ENCODE results near the gene HPS1.

Gene HPS1

GRCh38 chr10:98410759-98411158, 36.0 kb downstream of the HPS1 start:
- DNase-seq: no peak

GRCh38 chr10:98410135-98410743, 36.5 kb downstream of the HPS1 start:
- no peak for DNase-seq

DNA sequence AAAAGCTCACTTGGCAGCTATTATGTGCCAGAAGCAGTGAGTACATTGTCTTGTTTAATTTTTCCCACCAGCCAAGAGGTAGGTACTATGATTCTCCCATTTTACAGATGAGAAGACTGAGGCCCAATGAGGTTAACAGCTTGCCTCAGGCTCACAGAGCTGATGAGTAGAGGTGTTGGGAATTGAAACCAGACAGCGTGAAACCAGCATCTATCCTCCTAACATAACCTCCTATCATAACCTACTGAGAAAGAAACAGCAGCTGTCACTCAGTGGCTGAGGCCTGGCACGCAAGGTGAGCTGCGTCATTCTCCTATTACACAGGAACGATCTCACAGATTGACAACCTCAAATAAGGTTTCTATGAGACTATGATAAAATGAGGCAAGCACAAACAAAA, 37.9 kb downstream of the HPS1 start:
- DNase-seq: no peak

DNA sequence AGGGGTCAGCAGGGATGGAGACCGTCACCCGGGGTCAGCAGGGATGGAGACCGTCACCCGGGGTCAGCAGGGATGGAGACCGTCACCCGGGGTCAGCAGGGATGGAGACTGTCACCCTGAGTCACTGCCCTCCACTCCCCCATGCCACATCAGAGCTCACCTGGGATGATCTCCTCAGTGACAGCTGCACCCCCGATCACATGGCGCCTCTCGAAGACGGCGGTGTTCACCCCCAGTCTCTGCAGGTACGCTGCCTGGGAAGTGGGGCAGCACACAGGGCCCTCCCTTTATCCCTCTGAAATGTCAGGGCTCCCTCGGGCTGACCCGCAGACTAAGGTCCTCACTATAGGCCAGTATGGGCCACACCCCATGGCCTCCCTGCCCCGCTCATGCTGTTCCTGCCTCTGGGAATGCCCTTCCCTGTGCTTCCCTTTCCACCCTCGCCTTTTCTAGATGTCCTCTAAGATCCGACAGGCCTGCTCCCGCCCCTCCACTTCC, 38.9 kb downstream of the HPS1 start:
- DNase-seq: no peak

GRCh38 chr10:98407017-98407743, 39.6 kb downstream of the HPS1 start:
- no peak for DNase-seq

GRCh38 chr10:98405422-98405821, 41.3 kb downstream of the HPS1 start:
- no peak for DNase-seq

GRCh38 chr10:98404571-98405359, 42.0 kb downstream of the HPS1 start:
- no peak for DNase-seq

DNA sequence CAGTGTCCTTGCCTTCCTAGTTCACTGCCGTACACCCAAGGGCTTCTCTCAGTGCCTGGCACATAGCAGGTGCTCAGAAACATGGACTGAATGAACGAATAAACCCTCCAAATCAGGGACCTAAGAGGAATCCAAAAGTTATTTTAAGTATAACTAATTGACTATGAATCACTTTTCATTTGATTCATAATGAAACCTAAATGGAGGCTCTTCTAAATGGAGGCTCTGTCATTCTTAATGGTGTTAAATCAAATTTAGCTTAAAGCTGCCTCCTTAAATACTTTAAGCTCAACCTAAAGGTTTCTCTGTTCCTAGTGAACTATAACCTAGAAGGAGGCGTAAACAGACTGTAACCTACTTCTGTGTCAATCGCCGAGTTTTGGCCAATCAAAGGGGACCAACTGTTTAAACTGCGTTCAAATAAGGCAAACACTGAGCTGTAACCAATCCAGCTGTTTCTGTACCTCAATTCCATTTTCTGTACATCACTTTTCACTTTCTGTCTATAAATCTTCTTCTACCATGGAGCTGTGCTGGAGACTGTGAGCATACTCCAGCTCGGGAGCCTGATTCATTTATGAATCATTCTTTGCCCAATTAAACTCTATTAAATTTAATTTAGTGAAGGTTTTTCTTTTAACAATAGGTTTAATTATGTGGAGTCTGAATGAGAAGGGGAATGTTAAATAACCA, 42.8 kb downstream of the HPS1 start:
- no peak for DNase-seq

DNA sequence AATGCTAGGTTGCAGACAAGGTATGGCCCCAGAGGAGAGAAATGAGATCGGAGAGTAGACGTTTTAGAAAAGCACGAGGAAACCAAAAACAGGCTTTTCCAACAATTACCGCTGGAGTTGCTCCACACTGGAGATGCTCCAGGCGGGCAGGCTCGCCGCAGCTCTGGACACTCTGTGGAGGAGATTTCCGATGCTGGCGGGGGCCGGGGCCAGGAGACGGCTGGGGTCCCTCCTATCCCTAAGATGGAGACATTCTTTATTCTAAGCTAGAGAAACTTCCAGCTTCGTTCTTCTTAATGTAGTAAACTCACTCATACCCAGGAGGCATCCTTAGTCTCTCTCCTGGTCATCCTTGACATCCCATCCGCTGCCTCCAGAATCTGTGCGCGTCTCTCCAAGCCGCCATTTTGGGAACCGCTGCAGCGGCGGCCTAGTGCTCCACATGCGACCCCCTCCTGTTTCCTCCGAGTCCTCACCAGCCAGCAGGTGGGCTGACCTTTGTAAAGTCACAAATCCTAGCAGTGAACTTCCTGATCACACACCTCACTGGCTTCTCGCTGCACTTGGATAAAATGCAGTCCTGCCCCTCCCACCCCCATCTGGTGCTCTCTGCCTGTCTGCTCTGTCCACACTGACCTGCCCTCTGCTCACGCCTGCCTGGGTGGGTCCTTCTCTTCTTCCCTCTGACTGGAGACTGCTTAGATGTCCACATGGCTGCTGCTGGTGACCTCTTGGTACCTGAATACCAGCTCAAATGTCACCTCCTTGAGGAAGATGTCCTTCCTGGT, 43.6 kb downstream of the HPS1 start:
- DNase-seq: no peak

DNA sequence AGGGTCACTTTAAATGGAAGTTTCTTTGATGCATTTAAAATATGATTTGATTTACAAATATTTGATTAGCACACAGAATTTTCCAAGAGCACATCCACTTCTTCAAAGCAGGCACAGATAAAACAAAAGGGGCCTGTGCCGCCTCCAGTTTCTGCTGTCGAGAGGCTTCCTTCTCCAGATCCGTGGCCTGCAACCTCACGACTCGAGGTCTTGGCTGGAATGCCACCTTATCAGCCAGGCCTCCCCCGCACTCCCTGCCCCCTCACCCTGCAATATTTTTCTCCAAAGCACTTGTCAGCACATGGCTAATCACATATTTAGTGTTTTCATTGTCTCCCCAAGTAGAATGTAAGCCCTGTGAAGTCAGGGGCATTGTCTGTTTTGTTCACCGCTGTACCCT, 44.3 kb downstream of the HPS1 start:
- DNase-seq: no peak

DNA sequence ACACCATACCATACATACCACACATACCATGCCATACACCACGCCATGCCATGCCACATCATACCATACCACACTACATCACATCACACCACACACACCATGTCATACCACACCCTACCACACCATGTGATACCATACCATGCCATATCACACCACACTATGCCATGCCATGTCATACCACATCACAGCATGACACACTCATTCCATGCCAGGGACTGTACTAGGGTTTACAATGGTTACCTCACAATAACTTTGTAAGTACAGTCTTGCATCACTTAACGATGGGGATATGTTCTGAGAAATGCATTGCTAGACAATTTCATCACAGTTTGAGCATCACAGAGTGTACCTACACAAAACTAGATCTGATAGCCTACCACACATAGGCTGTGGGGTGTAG, 46.3 kb downstream of the HPS1 start:
- no peak for DNase-seq

DNA sequence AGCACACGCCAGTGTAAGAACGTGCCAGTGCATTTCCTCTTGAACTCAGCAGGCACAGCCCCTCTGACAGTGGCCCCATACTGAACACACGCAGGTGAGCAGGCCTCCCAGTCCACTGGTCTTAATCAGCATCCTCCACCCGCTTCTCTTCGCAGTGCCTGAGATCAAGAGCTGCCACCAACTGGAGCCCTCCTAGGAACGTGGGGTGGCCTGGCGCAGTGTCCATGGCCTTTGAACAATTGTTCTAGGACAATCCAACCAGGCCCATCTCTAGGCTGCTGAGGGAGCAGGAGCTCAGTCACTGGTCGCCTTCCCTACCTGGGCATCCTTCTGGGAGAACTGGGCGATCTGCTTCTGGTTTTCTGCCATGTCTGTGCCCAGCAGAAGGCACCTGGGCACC, 47.0 kb downstream of the HPS1 start:
- no peak for DNase-seq

- DNase-seq: no peak
Observed at GRCh38 chr10:98397089-98397600, 49.6 kb downstream of the HPS1 start.

DNA sequence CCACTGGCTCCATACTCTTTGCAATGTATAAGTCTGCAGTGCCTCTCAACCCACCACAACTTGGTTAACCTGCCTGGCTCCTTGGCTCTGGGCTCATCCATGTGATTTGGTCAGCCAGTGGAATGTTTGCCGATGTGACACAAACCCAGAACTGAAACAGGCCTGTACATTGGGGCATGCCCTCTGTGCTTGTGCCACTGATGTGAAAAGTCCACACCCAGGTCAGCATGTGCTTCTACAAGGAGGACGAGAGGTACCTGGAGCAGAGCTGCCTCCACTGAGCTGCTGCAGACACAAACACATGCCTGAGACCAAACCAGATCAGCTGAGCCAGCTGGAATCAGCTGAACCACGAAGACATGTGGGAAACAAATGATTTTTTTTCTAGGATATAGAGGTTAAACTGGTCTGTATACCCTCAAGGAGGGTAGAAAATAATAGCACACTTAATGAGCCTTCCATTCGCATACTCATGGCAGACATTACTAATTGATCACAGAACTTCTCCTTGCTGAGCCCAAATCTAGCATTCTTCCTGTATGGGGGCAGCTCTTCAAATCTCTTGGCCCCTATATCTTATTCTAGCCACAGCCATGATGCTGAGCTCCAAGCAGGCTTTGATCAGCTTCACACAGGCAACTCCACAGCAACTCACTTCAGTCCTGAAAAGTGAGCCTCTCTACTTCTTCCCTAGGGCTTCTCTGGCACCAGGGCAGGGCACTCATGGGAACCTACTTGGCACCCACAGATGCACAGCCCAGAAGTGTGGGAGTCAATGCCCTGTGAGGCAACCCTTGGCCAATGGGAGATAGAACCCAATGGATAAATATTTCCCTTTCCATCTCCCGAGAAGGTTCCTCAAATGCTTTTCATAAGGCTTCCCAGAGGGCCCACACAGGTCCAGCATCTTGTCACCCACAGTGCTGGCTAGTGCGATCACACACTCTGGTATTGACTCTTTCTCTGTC, 50.4 kb downstream of the HPS1 start:
- DNase-seq: no peak

- no peak for DNase-seq
Observed at GRCh38 chr10:98394851-98395440, 51.8 kb downstream of the HPS1 start.

DNA sequence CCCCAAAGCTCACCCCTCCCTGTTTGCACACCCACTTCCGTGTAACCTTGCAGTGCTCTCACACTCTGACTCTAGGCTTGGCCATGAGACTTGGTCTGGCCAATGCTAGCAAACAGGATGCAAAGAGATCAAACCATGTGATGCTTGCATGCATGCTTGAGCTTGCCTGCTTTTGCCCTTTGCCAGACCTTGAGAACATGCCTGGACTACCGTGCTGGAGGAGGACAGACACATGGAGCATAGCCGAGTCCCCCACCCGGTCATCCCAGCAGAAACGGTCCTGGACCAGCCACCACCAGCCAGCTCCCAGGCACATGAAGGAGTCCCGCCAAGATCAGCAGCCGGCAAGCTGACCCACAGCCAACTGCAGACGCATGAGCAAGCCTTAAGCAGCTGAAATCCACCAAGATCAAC, 55.1 kb downstream of the HPS1 start:
- DNase-seq: no peak

GRCh38 chr10:98391065-98391464, 55.7 kb downstream of the HPS1 start:
- DNase-seq: no peak

DNA sequence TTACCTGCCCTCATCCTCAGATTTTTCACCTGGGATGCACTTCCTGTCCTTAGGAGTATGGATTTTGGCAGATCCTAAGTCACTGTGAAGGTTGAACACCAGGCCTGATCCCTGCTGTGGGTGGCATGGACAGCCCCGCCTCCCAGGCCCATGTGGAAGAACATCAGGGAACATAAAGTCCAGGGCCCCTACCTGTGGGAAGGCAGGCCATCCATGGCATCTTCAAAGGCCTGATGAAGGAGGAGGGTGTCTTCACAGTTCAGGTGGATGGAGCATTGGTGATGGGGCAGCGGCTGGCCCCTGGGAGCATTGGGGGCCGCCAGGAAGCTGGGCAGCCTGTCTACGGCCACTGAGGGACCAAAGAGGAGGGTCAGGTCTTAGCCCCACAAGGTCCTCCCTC, 56.3 kb downstream of the HPS1 start:
- no peak for DNase-seq

- no peak for DNase-seq
Observed at GRCh38 chr10:98389398-98389797, 57.3 kb downstream of the HPS1 start.

- no peak for DNase-seq
Observed at GRCh38 chr10:98388101-98388655, 58.6 kb downstream of the HPS1 start.

All from activated CD4-positive, alpha-beta T cell treated with anti-CD3 and anti-CD28 coated beads for 1 hour (primary cell).